ENCODE measurements around the gene LRRC42. TPM values are rescaled to one million over a fixed set of nuclear protein-coding genes. Genes with fewer than 3 reads are reported as not detected.

LRRC42 gene
- total and polyA plus RNA-seq, 8 donors, result 2.9 to 23.5 (median 13.4) TPM

GRCh38 chr1:53943490-53944043 is 2.6 kb upstream of the LRRC42 start:
- H3K27ac ChIP-seq, result no peak overlapping the region
- no peak for DNase-seq
- intact Hi-C loops (cut with DNase I; ENCODE audit: low total_unique reads), result no loop called here
- whole genome bisulfite sequencing, 5 donors, result 90 to 98% (median 96%) methylated on average over 14 of the region's 14 CpGs
- H3K36me3 ChIP-seq, result peaks cover 0 to 2% (median 0%) of the 10 kb centered on the region in 4 donors
- no peaks in the 10 kb centered on the region for H3K9me3 ChIP-seq
- H3K4me3 ChIP-seq, result no peak overlapping the region
- no peak for TF ChIP-seq EP300 (IDR thresholded peaks at IDR 0.05)
- peaks cover 19 to 77% (median 49%) of the 10 kb centered on the region in 4 donors for H3K4me1 ChIP-seq
- H3K27me3 ChIP-seq, result no peaks in the 10 kb centered on the region

- 57 to 61% (median 60%) methylated on average over 20 of the region's 20 CpGs for WGBS, 5 donors
- no peak for DNase-seq
- peaks cover 0 to under 1% (median 0%) of the 10 kb centered on the region in 4 donors for H3K36me3 ChIP-seq
- H3K27ac ChIP-seq, result peak overlapping the region in 4 of 5 donors; percentile 90 to 95 (median 92)
- H3K4me3 ChIP-seq, result peak overlapping the region; percentile 77 to 92 (median 84)
- TF ChIP-seq POLR2A (IDR thresholded peaks at IDR 0.05) (no peak), POLR2AphosphoS5 (IDR thresholded peaks at IDR 0.05) (no peak), EP300 (IDR thresholded peaks at IDR 0.05) (no peak), CTCF (IDR thresholded peaks at IDR 0.05) (no peak)
- intact Hi-C loops (cut with DNase I; ENCODE audit: low total_unique reads), result loop anchor here (5.0 kb wide), 2 partner anchors 52 to 67 kb away; partner anchors contain the start of gene DIO1
- no peaks in the 10 kb centered on the region for H3K9me3 ChIP-seq
- no peaks in the 10 kb centered on the region for H3K27me3 ChIP-seq
- peaks cover 19 to 79% (median 53%) of the 10 kb centered on the region in 4 donors for H3K4me1 ChIP-seq
Observed at GRCh38 chr1:53944469-53945182, 1.5 kb upstream of the LRRC42 start.

GRCh38 chr1:53945183-53945432 is 1.0 kb upstream of the LRRC42 start:
- Histone ChIP-seq H3K4me3 (peak overlapping the region; percentile 77 to 92 (median 84)), H3K4me1 (peaks cover 19 to 79% (median 57%) of the 10 kb centered on the region in 4 donors), H3K36me3 (peaks cover 0 to 5% (median 0%) of the 10 kb centered on the region in 4 donors), H3K9me3 (no peaks in the 10 kb centered on the region), H3K27me3 (no peaks in the 10 kb centered on the region), H3K27ac (peak overlapping the region; percentile 90 to 99 (median 92))
- 0 to 1% (median 0%) methylated on average over 15 to 16 of the region's 16 CpGs for WGBS, 5 donors
- no peak for DNase-seq
- TF ChIP-seq CTCF (IDR thresholded peaks at IDR 0.05), result no peak
- TF ChIP-seq EP300 (IDR thresholded peaks at IDR 0.05), result no peak
- TF ChIP-seq POLR2AphosphoS5 (IDR thresholded peaks at IDR 0.05), result no peak
- intact Hi-C loops (cut with DNase I; ENCODE audit: low total_unique reads), result loop anchor here (5.0 kb wide), 2 partner anchors 53 to 68 kb away; partner anchors contain the start of gene DIO1

- peak within 1 kb of the TSS; percentile 77 to 92 (median 84) for H3K4me3 ChIP-seq
- WGBS, 5 donors, result 0 to 1% (median 1%) methylated on average over 33 to 90 of the region's 90 CpGs
- no peak for TF ChIP-seq EP300 (IDR thresholded peaks at IDR 0.05)
- peak in 1 of 4 donors; percentile 22 for TF ChIP-seq POLR2A (IDR thresholded peaks at IDR 0.05)
- TF ChIP-seq CTCF (IDR thresholded peaks at IDR 0.05), result peak in 1 of 7 experiments; percentile 7
- peak; percentile 57 to 86 (median 76) for TF ChIP-seq POLR2AphosphoS5 (IDR thresholded peaks at IDR 0.05)
- H3K27me3 ChIP-seq, result no peaks in the 10 kb centered on the region
- H3K36me3 ChIP-seq, result peaks cover 0 to 5% (median 0%) of the 10 kb centered on the region in 4 donors
- H3K4me1 ChIP-seq, result peaks cover 19 to 79% (median 58%) of the 10 kb centered on the region in 4 donors
- peak within 1 kb of the TSS; percentile 90 to 99 (median 92) for H3K27ac ChIP-seq
- intact Hi-C loops (cut with DNase I; ENCODE audit: low total_unique reads), result loop anchor here (5.0 kb wide), 2 partner anchors 53 to 68 kb away; partner anchors contain the start of gene DIO1
- no peaks in the 10 kb centered on the region for H3K9me3 ChIP-seq
- DNase-seq, result peak; percentile 99
Observed at GRCh38 chr1:53945433-53946251, 508 bp upstream of the LRRC42 start, which contains the start of gene IFT25. Gene IFT25, minus strand, starts transcription at chr1:53945699. Its CDS starts 5,617 bp downstream, at chr1:53940082.
